SJCRH30 (cell line): Measurements from ENCODE around the gene OTOA. TPM values are rescaled to one million over a fixed set of nuclear protein-coding genes. Genes with fewer than 3 reads are reported as not detected.
"Not testable (repeated sequence)": the region's sequence is repeated elsewhere in the genome, so short reads cannot be mapped to it uniquely, and the experiment has no call there.

Experiments
- DNase-seq, 2 experiments: peaks; one replicate each; pipeline ENCODE4 v3.0.0-alpha.2; 2015 to 2020
- H3K27ac ChIP-seq: fragments of 250-450 bp; sonication (Bioruptor Pico); 2 replicates; pipeline ENCODE4 v1.5.1; 2020; ENCODE audit warnings: mild to moderate bottlenecking, moderate library complexity
- H3K27me3 ChIP-seq: fragments of 250-450 bp; sonication (Bioruptor Pico); 2 replicates; pipeline ENCODE4 v1.5.1; 2020; ENCODE audit warnings: mild to moderate bottlenecking, moderate library complexity
- H3K36me3 ChIP-seq: fragments of 250-450 bp; sonication (Bioruptor Pico); 2 replicates; pipeline ENCODE4 v1.5.1; 2020; ENCODE audit warnings: mild to moderate bottlenecking, moderate library complexity
- H3K4me1 ChIP-seq: fragments of 250-450 bp; sonication (Bioruptor Pico); 2 replicates; pipeline ENCODE4 v1.5.1; 2020; ENCODE audit warnings: mild to moderate bottlenecking, moderate library complexity
- H3K4me3 ChIP-seq: fragments of 250-450 bp; sonication (Bioruptor Pico); 2 replicates; pipeline ENCODE4 v1.5.1; 2020; ENCODE audit warnings: mild to moderate bottlenecking, moderate library complexity
- H3K9me3 ChIP-seq: fragments of 250-450 bp; sonication (Bioruptor Pico); replicated peaks from 2 replicates; pipeline ENCODE4 v1.5.1; 2020; ENCODE audit warnings: mild to moderate bottlenecking, moderate library complexity
- total RNA-seq: library from RNA; depleted of rRNA; stranded (reverse); fragments of >200 nt; shearing (Covaris generic); gene quantifications from 2 replicates; pipeline ENCODE4 v1.2.3, GENCODE V29; 2014; rRNA removed

Gene OTOA
- total RNA-seq, 1 experiment from 2014 or later = not detected

DNA sequence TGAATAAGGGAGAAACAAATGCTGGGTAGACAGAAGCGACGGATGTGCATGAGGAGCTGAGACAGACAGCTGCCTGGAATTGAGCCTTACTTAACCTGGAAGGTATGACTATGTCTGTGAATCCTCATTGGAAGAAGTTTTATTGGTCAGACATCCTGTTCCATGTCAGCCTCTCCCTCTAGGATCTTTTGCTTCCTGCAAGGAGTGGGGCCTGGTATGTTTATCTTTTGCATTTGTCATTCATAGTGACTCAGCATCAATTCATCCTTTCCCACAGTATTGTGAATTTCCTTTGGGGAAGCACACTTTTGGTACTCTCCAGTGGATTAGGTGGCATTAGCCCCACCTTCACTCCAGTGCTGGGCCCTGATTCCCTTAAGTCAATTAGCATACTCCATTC is 105.5 kb downstream of the OTOA start:
- H3K4me3 ChIP-seq, H3K9me3 ChIP-seq, H3K4me1 ChIP-seq, DNase-seq, H3K36me3 ChIP-seq, H3K27ac ChIP-seq, H3K27me3 ChIP-seq: not testable (repeated sequence)

DNA sequence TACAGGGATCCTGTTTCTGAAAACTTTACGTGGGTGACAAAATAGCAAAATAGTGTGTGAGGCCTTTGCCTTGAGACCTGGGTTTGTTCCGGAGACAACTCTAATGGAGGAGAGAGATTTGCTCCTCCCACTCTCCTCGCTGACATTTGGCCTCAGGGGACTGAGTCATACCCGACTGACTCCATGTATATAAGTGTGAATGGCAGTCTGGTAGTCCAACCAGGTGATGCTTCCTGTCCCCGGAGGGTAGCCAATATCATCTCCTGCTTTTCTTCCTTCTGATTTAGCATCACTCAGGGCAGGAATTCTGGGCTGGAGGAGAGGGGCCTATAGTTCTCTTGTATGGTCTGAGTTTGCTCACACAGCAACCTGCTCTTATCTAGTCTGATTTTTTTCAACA is 106.8 kb downstream of the OTOA start:
- not testable (repeated sequence) for H3K4me3 ChIP-seq, H3K4me1 ChIP-seq, H3K36me3 ChIP-seq, H3K27ac ChIP-seq, DNase-seq, H3K27me3 ChIP-seq, H3K9me3 ChIP-seq

DNA sequence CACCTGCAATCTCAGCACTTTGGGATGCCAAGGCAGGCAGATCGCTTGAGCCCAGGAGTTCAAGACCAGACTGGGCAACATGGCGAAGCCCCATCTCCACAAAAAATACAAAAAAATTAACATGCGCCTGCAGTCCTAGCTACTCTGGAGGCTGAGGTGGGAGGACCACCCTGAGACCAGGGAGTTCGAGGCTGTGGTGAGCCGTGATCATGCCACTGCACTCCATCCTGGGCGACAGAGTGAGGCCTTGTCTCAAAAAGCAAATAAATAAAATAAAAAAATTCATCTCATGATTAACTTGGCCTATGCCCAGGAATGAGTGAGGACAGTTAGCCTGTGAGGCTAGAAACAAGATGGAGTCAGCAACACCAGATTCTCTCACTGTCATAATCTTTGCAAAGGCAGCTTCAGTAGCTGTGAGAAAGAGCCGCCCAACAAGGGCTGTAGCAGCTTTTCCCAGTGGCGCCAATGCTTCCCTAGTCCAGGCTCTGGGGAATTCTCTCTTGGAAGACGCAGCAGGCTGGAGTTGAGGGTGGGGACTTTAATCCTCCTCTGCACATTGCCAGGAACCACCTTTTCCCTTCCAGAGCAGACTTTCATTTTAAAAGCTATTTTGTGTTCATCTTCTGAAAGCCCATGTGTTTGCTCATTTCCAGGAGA is 108.9 kb downstream of the OTOA start:
- H3K27me3 ChIP-seq, H3K36me3 ChIP-seq, H3K27ac ChIP-seq, H3K9me3 ChIP-seq, H3K4me3 ChIP-seq, H3K4me1 ChIP-seq: not testable (repeated sequence)
- DNase-seq = peak in 1 of 2 experiments; percentile 2

DNA sequence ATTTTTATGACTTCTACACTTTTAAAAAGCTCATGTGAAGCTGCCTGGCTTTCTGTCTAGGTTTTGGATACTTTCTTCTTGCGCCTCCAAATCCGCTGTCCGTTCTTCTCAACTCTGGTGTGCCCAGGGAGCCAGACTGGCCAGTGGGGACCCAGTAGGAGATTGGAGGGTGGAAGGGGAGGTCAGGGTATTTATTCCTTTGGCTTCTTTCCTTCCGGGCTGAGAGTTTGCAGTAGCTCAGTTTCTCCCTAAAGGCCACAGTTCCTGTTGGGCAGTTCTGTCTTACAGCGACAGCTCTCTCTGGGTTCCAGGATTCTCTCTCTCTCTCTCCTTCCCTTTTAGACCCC is 109.4 kb downstream of the OTOA start:
- H3K4me3 ChIP-seq, DNase-seq, H3K36me3 ChIP-seq, H3K27me3 ChIP-seq, H3K4me1 ChIP-seq, H3K9me3 ChIP-seq, H3K27ac ChIP-seq: not testable (repeated sequence)

DNA sequence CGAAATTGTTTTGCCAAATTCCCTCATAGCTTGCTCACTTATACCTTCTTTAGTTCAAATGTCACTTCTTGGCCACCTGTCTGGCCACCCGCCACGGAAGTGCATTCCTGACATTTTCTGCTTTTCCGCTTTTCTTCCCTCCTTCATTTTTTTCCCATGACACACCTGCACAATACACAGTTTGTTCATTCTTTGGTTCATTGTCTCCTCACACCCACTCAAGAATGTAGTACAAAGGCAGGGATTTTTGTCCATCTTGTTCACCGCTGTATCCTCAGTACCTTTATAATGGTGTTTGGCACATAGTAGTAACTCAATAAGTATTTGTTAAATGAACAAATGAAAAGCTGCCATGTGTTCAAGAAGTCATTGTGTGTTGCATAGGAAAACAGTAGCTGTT is 116.8 kb downstream of the OTOA start:
- not testable (repeated sequence) for H3K27me3 ChIP-seq, H3K9me3 ChIP-seq, H3K4me3 ChIP-seq, H3K27ac ChIP-seq, H3K4me1 ChIP-seq, H3K36me3 ChIP-seq, DNase-seq

DNA sequence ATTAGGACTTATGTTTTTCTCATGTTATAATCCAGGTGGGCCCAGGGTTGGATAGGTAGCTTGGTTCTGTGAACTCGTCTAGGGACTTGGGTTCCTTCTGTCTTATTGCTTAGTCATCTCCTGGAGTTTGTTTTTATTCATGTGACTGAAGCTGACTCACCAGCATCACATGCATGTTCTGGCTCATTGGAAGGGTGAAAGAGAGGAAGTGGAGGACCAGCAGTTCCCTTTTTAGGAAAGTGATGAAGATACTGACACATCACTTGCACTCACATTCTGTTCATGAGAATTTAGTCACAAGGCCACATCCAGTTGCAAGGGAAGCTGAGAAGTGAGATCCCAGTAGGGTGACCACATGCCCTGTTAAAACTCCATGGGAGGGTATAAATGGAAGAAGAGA is 126.7 kb downstream of the OTOA start:
- not testable (repeated sequence) for H3K4me1 ChIP-seq, H3K9me3 ChIP-seq, H3K27me3 ChIP-seq, DNase-seq, H3K4me3 ChIP-seq, H3K36me3 ChIP-seq, H3K27ac ChIP-seq

DNA sequence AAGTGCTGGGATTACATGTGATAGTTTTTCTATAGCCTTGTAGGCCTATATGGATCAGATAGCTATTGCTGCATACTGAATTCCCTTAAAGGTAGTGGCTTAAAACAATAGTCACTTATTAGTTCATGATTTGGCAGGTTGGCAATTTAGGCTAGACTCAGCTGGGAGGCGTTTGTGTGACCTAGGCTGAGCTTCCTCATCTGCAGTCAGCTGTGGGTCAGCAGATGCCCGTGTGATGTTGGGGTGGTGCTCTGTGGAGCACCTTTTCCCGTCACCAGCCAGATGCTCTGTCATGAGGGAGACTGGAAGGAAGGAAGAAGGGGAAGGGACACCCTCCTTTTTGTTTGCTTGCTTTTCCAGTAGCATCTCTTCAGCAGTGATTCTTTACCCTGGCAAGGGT is 129.5 kb downstream of the OTOA start:
- H3K9me3 ChIP-seq, H3K4me1 ChIP-seq, DNase-seq, H3K4me3 ChIP-seq, H3K36me3 ChIP-seq, H3K27ac ChIP-seq, H3K27me3 ChIP-seq: not testable (repeated sequence)

DNA sequence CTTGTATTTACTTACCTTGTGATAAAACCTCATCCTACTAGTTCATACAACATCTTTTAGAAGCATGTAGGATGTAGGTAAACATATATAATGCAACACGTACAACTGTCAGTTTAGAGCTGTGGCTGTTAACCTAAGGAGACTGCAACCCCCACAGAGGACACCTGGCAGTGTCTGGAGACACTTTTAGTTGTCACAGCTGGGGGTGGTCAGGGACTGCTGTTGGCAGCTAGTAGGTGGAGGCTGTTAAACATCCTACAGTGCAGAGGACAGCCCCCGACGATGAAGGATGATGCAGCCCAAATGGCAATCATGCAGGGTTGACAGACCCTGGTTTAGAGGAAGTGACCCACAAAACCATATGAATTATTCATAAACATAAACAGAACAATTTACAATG is 134.8 kb downstream of the OTOA start:
- not testable (repeated sequence) for DNase-seq, H3K27ac ChIP-seq, H3K4me1 ChIP-seq, H3K4me3 ChIP-seq, H3K36me3 ChIP-seq, H3K27me3 ChIP-seq, H3K9me3 ChIP-seq

DNA sequence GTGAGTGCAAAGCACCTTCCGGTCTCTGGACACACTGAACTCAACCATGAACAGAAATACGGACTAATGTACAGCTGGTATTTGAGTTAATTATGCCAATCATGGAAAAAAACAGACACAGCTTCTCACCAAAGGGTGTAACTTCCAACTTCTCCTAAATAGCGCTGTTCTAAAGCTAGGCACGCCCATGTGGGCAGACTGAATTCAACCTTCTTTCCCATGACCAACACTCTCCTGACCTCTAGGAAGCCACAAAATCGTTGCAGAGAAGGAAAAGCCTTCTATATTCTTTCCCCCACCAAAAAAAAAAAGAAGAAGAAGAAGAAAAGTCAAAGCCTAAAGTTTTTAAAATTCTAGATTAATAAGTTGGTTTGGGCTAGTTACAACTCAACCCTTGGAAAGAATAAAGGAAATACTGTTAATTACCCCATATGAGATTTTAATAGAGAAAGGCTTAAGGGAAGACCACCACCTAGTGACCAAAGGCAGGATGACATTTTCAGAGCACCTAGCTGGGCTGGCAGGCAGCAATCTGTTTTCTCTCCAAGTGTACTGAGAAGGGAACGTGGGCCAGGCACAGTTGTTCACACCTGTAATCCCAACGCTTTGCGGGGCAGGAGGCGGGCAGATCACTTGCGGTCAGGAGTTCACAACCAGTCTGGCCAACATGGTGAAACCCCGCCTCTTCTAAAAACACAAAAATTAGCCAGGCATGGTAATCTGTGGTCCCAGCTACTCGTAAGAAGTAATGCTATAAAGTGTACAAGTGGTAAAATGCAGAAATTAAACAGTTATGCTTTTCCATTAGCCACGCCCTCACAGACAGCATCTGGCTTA is 138.0 kb downstream of the OTOA start:
- peak in 1 of 2 experiments; percentile 35 for DNase-seq
- H3K27me3 ChIP-seq, H3K27ac ChIP-seq, H3K4me3 ChIP-seq, H3K9me3 ChIP-seq, H3K36me3 ChIP-seq, H3K4me1 ChIP-seq: not testable (repeated sequence)

DNA sequence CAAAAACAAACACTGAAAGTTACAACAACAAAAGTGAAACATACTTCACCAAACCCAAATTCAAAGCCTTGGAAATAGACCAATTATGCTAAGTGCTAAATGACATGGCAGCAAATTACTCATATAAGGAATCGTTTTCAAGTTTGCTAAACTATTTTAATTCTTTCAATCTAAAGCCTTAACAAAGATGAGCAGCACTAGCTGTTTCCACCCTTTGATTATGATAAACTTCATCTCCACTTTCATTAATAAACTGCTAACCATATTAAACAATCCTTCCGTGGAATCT is 138.6 kb downstream of the OTOA start:
- not testable (repeated sequence) for H3K27ac ChIP-seq, H3K4me1 ChIP-seq, H3K9me3 ChIP-seq, H3K36me3 ChIP-seq, H3K4me3 ChIP-seq, DNase-seq, H3K27me3 ChIP-seq

Other genes with a start within 250 kb of the OTOA start
- 103 and 125 TPM in 2 replicates for gene METTL9, start 64.4 kb upstream of the OTOA start, total RNA-seq
- not detected in 2 replicates for gene IGSF6, start 11.4 kb upstream of the OTOA start, total RNA-seq
- 19.1 and 23.2 TPM in 2 replicates for gene NPIPB4, start 193.8 kb downstream of the OTOA start, total RNA-seq